ENCODE measurements around the gene SYT2.

The SYT2 gene

GRCh38 chr1:202658769-202659168 is 51.5 kb downstream of the SYT2 start:
- no peaks in the 10 kb centered on the region for H3K9me3 ChIP-seq (ENCODE audit: insufficient read depth, low read length, severe bottlenecking)
- no peaks in the 10 kb centered on the region for H3K79me2 ChIP-seq (ENCODE audit: insufficient read depth, low read length)
- TF ChIP-seq CTCF (IDR thresholded peaks at IDR 0.05; ENCODE audit: borderline replicate concordance, extremely low read depth, low read length, poor library complexity, severe bottlenecking) (no peak), EZH2 (IDR thresholded peaks at IDR 0.05; ENCODE audit: borderline replicate concordance, low read depth, low read length, severe bottlenecking) (no peak)
- H3K27me3 ChIP-seq (ENCODE audit: insufficient read depth, low read length, poor library complexity), result no peaks in the 10 kb centered on the region
- no peak for ATAC-seq (ENCODE audit: insufficient read depth, low read depth)
- no peak overlapping the region for H2AFZ ChIP-seq (ENCODE audit: low read depth, low read length)
- H3K4me3 ChIP-seq (ENCODE audit: low read depth in 1 of 2, low read length in 2 of 2), result no peak overlapping the region
- no peaks in the 10 kb centered on the region for H3K4me1 ChIP-seq (ENCODE audit: insufficient read depth, low read length)
- H3K4me2 ChIP-seq (ENCODE audit: insufficient read depth, low read length), result no peak overlapping the region
- no peak overlapping the region for H3K27ac ChIP-seq (ENCODE audit: low read length)
- DNase-seq, result no peak
- peaks cover 16% of the 10 kb centered on the region for H4K20me1 ChIP-seq (ENCODE audit: insufficient read depth, low read length)
- H3K9ac ChIP-seq (ENCODE audit: low read depth, low read length), result no peak overlapping the region
- no peaks in the 10 kb centered on the region for H3K36me3 ChIP-seq (ENCODE audit: insufficient read depth, low read length)

- Histone ChIP-seq H3K36me3 (ENCODE audit: insufficient read depth, low read length) (no peaks in the 10 kb centered on the region), H2AFZ (ENCODE audit: low read depth, low read length) (no peak overlapping the region), H3K79me2 (ENCODE audit: insufficient read depth, low read length) (no peaks in the 10 kb centered on the region), H3K9ac (ENCODE audit: low read depth, low read length) (no peak overlapping the region), H3K4me2 (ENCODE audit: insufficient read depth, low read length) (no peak overlapping the region), H3K9me3 (ENCODE audit: insufficient read depth, low read length, severe bottlenecking) (no peaks in the 10 kb centered on the region), H3K4me1 (ENCODE audit: insufficient read depth, low read length) (no peaks in the 10 kb centered on the region), H3K27ac (ENCODE audit: low read length) (no peak overlapping the region), H3K27me3 (ENCODE audit: insufficient read depth, low read length, poor library complexity) (no peaks in the 10 kb centered on the region), H4K20me1 (ENCODE audit: insufficient read depth, low read length) (peaks cover 16% of the 10 kb centered on the region), H3K4me3 (ENCODE audit: low read depth in 1 of 2, low read length in 2 of 2) (no peak overlapping the region)
- no peak for ATAC-seq (ENCODE audit: insufficient read depth, low read depth)
- no peak for TF ChIP-seq EZH2 (IDR thresholded peaks at IDR 0.05; ENCODE audit: borderline replicate concordance, low read depth, low read length, severe bottlenecking)
- DNase-seq, result no peak
Observed at GRCh38 chr1:202658251-202658759, 51.9 kb downstream of the SYT2 start.

- Histone ChIP-seq H3K4me3 (ENCODE audit: low read depth in 1 of 2, low read length in 2 of 2) (no peak overlapping the region), H3K27ac (ENCODE audit: low read length) (no peak overlapping the region), H2AFZ (ENCODE audit: low read depth, low read length) (no peak overlapping the region), H3K79me2 (ENCODE audit: insufficient read depth, low read length) (no peaks in the 10 kb centered on the region), H3K36me3 (ENCODE audit: insufficient read depth, low read length) (no peaks in the 10 kb centered on the region), H3K27me3 (ENCODE audit: insufficient read depth, low read length, poor library complexity) (peaks cover 2% of the 10 kb centered on the region), H3K4me2 (ENCODE audit: insufficient read depth, low read length) (no peak overlapping the region), H4K20me1 (ENCODE audit: insufficient read depth, low read length) (peaks cover 16% of the 10 kb centered on the region), H3K9ac (ENCODE audit: low read depth, low read length) (no peak overlapping the region), H3K4me1 (ENCODE audit: insufficient read depth, low read length) (no peaks in the 10 kb centered on the region), H3K9me3 (ENCODE audit: insufficient read depth, low read length, severe bottlenecking) (no peaks in the 10 kb centered on the region)
- peak; percentile 37 for DNase-seq
- peak; percentile 61; the same call in 2 of the 3 replicates for ATAC-seq (ENCODE audit: insufficient read depth, low read depth)
- TF ChIP-seq CTCF (IDR thresholded peaks at IDR 0.05; ENCODE audit: borderline replicate concordance, extremely low read depth, low read length, poor library complexity, severe bottlenecking), result peak; percentile 31
- TF ChIP-seq EZH2 (IDR thresholded peaks at IDR 0.05; ENCODE audit: borderline replicate concordance, low read depth, low read length, severe bottlenecking), result no peak
Observed at GRCh38 chr1:202656951-202657646, 53.2 kb downstream of the SYT2 start.

- ATAC-seq (ENCODE audit: insufficient read depth, low read depth), result no peak
- no peak overlapping the region for H3K27ac ChIP-seq (ENCODE audit: low read length)
- H4K20me1 ChIP-seq (ENCODE audit: insufficient read depth, low read length), result peaks cover 16% of the 10 kb centered on the region
- DNase-seq, result no peak
- no peaks in the 10 kb centered on the region for H3K9me3 ChIP-seq (ENCODE audit: insufficient read depth, low read length, severe bottlenecking)
- H3K4me3 ChIP-seq (ENCODE audit: low read depth in 1 of 2, low read length in 2 of 2), result no peak overlapping the region
- H3K36me3 ChIP-seq (ENCODE audit: insufficient read depth, low read length), result no peaks in the 10 kb centered on the region
- peaks cover 5% of the 10 kb centered on the region for H3K27me3 ChIP-seq (ENCODE audit: insufficient read depth, low read length, poor library complexity)
- no peak for TF ChIP-seq EZH2 (IDR thresholded peaks at IDR 0.05; ENCODE audit: borderline replicate concordance, low read depth, low read length, severe bottlenecking)
- TF ChIP-seq CTCF (IDR thresholded peaks at IDR 0.05; ENCODE audit: borderline replicate concordance, extremely low read depth, low read length, poor library complexity, severe bottlenecking), result no peak
- no peak overlapping the region for H2AFZ ChIP-seq (ENCODE audit: low read depth, low read length)
- H3K79me2 ChIP-seq (ENCODE audit: insufficient read depth, low read length), result no peaks in the 10 kb centered on the region
- no peaks in the 10 kb centered on the region for H3K4me1 ChIP-seq (ENCODE audit: insufficient read depth, low read length)
- H3K9ac ChIP-seq (ENCODE audit: low read depth, low read length), result no peak overlapping the region
- H3K4me2 ChIP-seq (ENCODE audit: insufficient read depth, low read length), result no peak overlapping the region
Observed at GRCh38 chr1:202656057-202656456, 54.2 kb downstream of the SYT2 start.

Measured in DND-41 (cell line).